ENCODE data around the gene ING3.

Gene ING3

DNA sequence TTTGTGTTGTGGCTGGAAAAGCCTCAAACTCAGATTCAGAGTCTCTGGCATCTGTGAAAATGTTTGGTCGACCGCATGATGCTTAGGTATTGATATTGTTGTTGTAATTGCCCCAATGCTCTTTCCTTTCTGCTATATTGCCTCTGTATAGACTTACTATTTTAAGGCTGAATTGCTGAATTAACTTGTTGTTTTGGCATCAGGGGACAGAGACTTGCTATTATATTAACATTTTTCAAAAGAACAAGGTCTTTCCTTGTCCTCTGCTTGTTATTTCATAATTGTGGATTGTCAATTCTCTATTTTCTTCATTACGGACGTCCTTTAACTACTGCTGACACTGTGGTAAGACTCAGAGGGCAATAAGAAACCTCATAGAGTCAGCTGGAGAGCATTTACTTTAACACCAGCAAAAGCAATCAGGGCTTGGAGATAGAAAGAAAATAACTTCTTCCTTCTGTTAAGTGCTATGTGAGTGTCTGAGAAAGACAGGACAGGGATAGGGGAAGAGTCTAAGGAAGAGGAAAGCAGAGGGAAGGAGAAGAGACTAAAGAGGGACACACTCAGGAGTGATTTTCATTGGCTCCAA is 55.5 kb downstream of the ING3 start:
- H3K27ac ChIP-seq (replicated peaks) = no peak overlapping the region
- no peak overlapping the region for H3K4me3 ChIP-seq (replicated peaks; ENCODE audit: insufficient read depth, low read length)
- no peak for DNase-seq (ENCODE audit: low read depth in 1 of 2, low spot score in 1 of 2)
- peaks cover 10% of the 10 kb centered on the region for H3K27me3 ChIP-seq (ENCODE audit: insufficient read depth, poor library complexity, severe bottlenecking)
- TF ChIP-seq POLR2AphosphoS5 (IDR thresholded peaks at IDR 0.05; ENCODE audit: low read depth) (no peak), SPI1 (IDR thresholded peaks at IDR 0.05; ENCODE audit: borderline replicate concordance, low read depth) (no peak), GABPA (IDR thresholded peaks at IDR 0.05; ENCODE audit: low read depth) (no peak)
- TF ChIP-seq, protein P1, sequence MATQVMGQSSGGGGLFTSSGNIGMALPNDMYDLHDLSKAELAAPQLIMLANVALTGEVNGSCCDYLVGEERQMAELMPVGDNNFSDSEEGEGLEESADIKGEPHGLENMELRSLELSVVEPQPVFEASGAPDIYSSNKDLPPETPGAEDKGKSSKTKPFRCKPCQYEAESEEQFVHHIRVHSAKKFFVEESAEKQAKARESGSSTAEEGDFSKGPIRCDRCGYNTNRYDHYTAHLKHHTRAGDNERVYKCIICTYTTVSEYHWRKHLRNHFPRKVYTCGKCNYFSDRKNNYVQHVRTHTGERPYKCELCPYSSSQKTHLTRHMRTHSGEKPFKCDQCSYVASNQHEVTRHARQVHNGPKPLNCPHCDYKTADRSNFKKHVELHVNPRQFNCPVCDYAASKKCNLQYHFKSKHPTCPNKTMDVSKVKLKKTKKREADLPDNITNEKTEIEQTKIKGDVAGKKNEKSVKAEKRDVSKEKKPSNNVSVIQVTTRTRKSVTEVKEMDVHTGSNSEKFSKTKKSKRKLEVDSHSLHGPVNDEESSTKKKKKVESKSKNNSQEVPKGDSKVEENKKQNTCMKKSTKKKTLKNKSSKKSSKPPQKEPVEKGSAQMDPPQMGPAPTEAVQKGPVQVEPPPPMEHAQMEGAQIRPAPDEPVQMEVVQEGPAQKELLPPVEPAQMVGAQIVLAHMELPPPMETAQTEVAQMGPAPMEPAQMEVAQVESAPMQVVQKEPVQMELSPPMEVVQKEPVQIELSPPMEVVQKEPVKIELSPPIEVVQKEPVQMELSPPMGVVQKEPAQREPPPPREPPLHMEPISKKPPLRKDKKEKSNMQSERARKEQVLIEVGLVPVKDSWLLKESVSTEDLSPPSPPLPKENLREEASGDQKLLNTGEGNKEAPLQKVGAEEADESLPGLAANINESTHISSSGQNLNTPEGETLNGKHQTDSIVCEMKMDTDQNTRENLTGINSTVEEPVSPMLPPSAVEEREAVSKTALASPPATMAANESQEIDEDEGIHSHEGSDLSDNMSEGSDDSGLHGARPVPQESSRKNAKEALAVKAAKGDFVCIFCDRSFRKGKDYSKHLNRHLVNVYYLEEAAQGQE (IDR thresholded peaks at IDR 0.05; ENCODE audit: insufficient replicate concordance, low read depth) = no peak
- TF ChIP-seq, protein P2, sequence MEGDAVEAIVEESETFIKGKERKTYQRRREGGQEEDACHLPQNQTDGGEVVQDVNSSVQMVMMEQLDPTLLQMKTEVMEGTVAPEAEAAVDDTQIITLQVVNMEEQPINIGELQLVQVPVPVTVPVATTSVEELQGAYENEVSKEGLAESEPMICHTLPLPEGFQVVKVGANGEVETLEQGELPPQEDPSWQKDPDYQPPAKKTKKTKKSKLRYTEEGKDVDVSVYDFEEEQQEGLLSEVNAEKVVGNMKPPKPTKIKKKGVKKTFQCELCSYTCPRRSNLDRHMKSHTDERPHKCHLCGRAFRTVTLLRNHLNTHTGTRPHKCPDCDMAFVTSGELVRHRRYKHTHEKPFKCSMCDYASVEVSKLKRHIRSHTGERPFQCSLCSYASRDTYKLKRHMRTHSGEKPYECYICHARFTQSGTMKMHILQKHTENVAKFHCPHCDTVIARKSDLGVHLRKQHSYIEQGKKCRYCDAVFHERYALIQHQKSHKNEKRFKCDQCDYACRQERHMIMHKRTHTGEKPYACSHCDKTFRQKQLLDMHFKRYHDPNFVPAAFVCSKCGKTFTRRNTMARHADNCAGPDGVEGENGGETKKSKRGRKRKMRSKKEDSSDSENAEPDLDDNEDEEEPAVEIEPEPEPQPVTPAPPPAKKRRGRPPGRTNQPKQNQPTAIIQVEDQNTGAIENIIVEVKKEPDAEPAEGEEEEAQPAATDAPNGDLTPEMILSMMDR (IDR thresholded peaks at IDR 0.05; ENCODE audit: insufficient read depth, low read length) = no peak

DNA sequence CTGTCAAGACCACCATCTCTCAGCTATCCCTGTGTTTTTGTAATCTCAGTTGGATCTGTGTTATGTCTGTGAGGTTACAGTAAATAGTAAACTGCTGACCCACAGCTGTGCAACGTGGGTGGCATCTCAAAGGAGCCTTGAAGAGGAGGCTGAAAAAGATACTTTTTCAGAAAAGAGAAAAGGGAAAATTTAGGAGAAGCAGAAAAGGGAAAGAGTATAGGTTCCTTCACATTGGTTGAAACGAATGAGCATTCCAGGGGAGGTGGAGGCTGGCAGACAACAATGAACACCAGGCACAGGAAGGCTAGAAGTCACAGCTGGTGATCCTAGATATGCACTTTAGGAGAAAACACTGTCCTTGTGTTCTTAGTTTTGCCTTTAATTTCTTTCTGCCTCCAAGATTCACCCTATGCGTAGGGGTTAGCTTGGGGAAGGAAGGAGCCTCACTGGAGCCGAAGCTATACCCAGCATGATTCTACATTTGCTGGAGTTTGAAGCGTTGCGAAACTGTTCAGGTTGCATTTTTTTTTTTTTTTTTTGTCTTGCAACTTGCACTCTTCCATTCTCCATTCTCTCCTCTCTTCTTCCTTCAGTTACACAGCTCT is 56.2 kb downstream of the ING3 start:
- H3K27ac ChIP-seq (replicated peaks) = no peak overlapping the region
- H3K4me3 ChIP-seq (replicated peaks; ENCODE audit: insufficient read depth, low read length) = no peak overlapping the region
- TF ChIP-seq SPI1 (IDR thresholded peaks at IDR 0.05; ENCODE audit: borderline replicate concordance, low read depth) (no peak), POLR2AphosphoS5 (IDR thresholded peaks at IDR 0.05; ENCODE audit: low read depth) (no peak), GABPA (IDR thresholded peaks at IDR 0.05; ENCODE audit: low read depth) (no peak)
- TF ChIP-seq, protein P2 (IDR thresholded peaks at IDR 0.05; ENCODE audit: insufficient read depth, low read length) = no peak
- TF ChIP-seq, protein P1 (IDR thresholded peaks at IDR 0.05; ENCODE audit: insufficient replicate concordance, low read depth) = no peak
- peak in 1 of 2 experiments; percentile 27 for DNase-seq (ENCODE audit: low read depth in 1 of 2, low spot score in 1 of 2)
- peaks cover 8% of the 10 kb centered on the region for H3K27me3 ChIP-seq (ENCODE audit: insufficient read depth, poor library complexity, severe bottlenecking)

DNA sequence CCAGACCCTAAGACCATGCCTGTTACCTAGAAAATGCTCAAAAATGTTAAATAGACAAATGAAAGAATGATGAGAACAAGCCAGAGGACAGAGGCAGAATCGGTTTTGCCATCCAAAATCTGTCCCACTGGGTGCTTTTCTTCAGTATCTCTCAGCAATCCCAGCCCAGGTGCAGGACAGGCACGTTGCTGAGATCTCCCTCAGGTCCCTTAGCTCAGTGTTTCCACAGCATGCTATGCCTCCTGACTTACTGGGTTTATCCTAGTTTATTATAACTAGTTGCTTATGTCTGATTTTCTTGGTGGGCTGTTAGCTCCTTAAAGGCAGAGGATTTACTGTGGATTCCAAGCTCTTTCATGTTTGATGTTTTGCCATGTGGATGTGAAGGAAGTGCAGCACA is 58.2 kb downstream of the ING3 start:
- Histone ChIP-seq H3K27ac (replicated peaks) (no peak overlapping the region), H3K27me3 (ENCODE audit: insufficient read depth, poor library complexity, severe bottlenecking) (peaks cover 5% of the 10 kb centered on the region), H3K4me3 (replicated peaks; ENCODE audit: insufficient read depth, low read length) (no peak overlapping the region)
- TF ChIP-seq POLR2AphosphoS5 (IDR thresholded peaks at IDR 0.05; ENCODE audit: low read depth) (no peak), SPI1 (IDR thresholded peaks at IDR 0.05; ENCODE audit: borderline replicate concordance, low read depth) (no peak), GABPA (IDR thresholded peaks at IDR 0.05; ENCODE audit: low read depth) (no peak)
- TF ChIP-seq, protein P2 (IDR thresholded peaks at IDR 0.05; ENCODE audit: insufficient read depth, low read length) = no peak
- TF ChIP-seq, protein P1 (IDR thresholded peaks at IDR 0.05; ENCODE audit: insufficient replicate concordance, low read depth) = no peak
- no peak for DNase-seq (ENCODE audit: low read depth in 1 of 2, low spot score in 1 of 2)
